GM23338 (cell line): ENCODE measurements around the gene NWD2. TPM values are rescaled to one million over a fixed set of nuclear protein-coding genes. Genes with fewer than 3 reads are reported as not detected.

Source experiments
- ATAC-seq: fragments of 200-7000 bp; cut with Tn5 transposase; 3 replicates; pipeline ENCODE4 v1.9.1; 2020
- DNase-seq: peaks from one replicate; pipeline ENCODE4 v3.0.0-alpha.2; 2015; ENCODE audit warnings: low spot score
- H2AFZ ChIP-seq: fragments of 200-600 bp; sonication (generic); 2 replicates; pipeline ENCODE4 v1.8.0; 2016; ENCODE audit warnings: antibody characterized with exemption, mild to moderate bottlenecking, moderate library complexity
- H3F3A ChIP-seq: fragments of 200-600 bp; sonication (generic); replicated peaks from 2 replicates; pipeline ENCODE4 v1.8.0; 2017; ENCODE audit warnings: antibody characterized with exemption, mixed run types, low read depth
- H3K27ac ChIP-seq: fragments of 200-600 bp; sonication (generic); 2 replicates; pipeline ENCODE4 v1.6.1; 2016; ENCODE audit warnings: low read depth
- H3K27me3 ChIP-seq: fragments of 200-600 bp; sonication (generic); 2 replicates; pipeline ENCODE4 v1.8.0; 2016; ENCODE audit warnings: mild to moderate bottlenecking, mixed run types, moderate library complexity; ENCODE audit not compliant: insufficient read depth
- H3K36me3 ChIP-seq: fragments of 200-600 bp; sonication (generic); 2 replicates; pipeline ENCODE4 v1.8.0; 2016; ENCODE audit warnings: mild to moderate bottlenecking; ENCODE audit not compliant: insufficient read depth
- H3K4me1 ChIP-seq: fragments of 200-600 bp; sonication (generic); 2 replicates; pipeline ENCODE4 v1.8.0; 2016; ENCODE audit warnings: mild to moderate bottlenecking, moderate library complexity; ENCODE audit not compliant: insufficient read depth
- H3K4me2 ChIP-seq: fragments of 200-600 bp; sonication (generic); 2 replicates; pipeline ENCODE4 v1.7.1; 2017; ENCODE audit warnings: mixed run types
- H3K4me3 ChIP-seq: fragments of 200-600 bp; sonication (generic); 2 replicates; pipeline ENCODE4 v1.6.1; 2016; ENCODE audit warnings: mixed run types
- H3K79me2 ChIP-seq: fragments of 200-600 bp; sonication (generic); replicated peaks from 2 replicates; pipeline ENCODE4 v1.8.0; 2017; ENCODE audit warnings: mild to moderate bottlenecking; ENCODE audit not compliant: insufficient read depth
- H3K9me2 ChIP-seq: fragments of 200-600 bp; sonication (generic); 2 replicates; pipeline ENCODE4 v1.8.0; 2017; ENCODE audit not compliant: insufficient read depth
- H4K20me1 ChIP-seq: fragments of 200-600 bp; sonication (generic); replicated peaks from 2 replicates; pipeline ENCODE4 v1.8.0; 2017; ENCODE audit warnings: mild to moderate bottlenecking; ENCODE audit not compliant: insufficient read depth
- H3K27ac Mint-ChIP-seq: 2 replicates; pipeline ENCODE4 v1.8.0; 2020; ENCODE audit warnings: inconsistent platforms, mild to moderate bottlenecking, moderate library complexity, mixed read lengths
- H3K27me3 Mint-ChIP-seq: 3 replicates; pipeline ENCODE4 v1.8.0; 2022; ENCODE audit warnings: low read depth, mild to moderate bottlenecking, moderate library complexity, mixed read lengths, inconsistent platforms; ENCODE audit not compliant: insufficient read depth, poor library complexity
- H3K36me3 Mint-ChIP-seq: 3 replicates; pipeline ENCODE4 v1.8.0; 2021; ENCODE audit warnings: low read depth, mild to moderate bottlenecking, inconsistent platforms, moderate library complexity, mixed read lengths
- H3K4me1 Mint-ChIP-seq: 3 replicates; pipeline ENCODE4 v1.8.0; 2020; ENCODE audit warnings: mild to moderate bottlenecking, inconsistent platforms, mixed read lengths
- H3K4me3 Mint-ChIP-seq: 3 replicates; pipeline ENCODE4 v1.8.0; 2021; ENCODE audit warnings: moderate library complexity, mild to moderate bottlenecking, inconsistent platforms, mixed read lengths
- H3K9me3 Mint-ChIP-seq: 3 replicates; pipeline ENCODE4 v1.8.0; 2020; ENCODE audit warnings: moderate library complexity, mild to moderate bottlenecking, inconsistent platforms, mixed read lengths
- CREB1 ChIP-seq: fragments of 250-450 bp; sonication (Bioruptor Pico); IDR thresholded peaks from 2 replicates; pipeline ENCODE4 v1.5.0; 2020; ENCODE audit warnings: low read depth, mild to moderate bottlenecking, moderate library complexity
- EZH2 ChIP-seq: fragments of 200-600 bp; sonication (generic); IDR thresholded peaks from one replicate; pipeline ENCODE4 v1.8.0; 2017; ENCODE audit warnings: antibody characterized with exemption, mild to moderate bottlenecking, low read depth; ENCODE audit not compliant: unreplicated experiment
- EZH2phosphoT487 ChIP-seq: fragments of 200-600 bp; sonication (generic); IDR thresholded peaks from one replicate; pipeline ENCODE4 v1.8.1; 2018; ENCODE audit warnings: antibody characterized with exemption; ENCODE audit not compliant: unreplicated experiment
- JUNB ChIP-seq: IDR thresholded peaks from one replicate; pipeline ENCODE4 v1.6.1; 2016; ENCODE audit warnings: antibody characterized with exemption; ENCODE audit not compliant: unreplicated experiment
- NANOG ChIP-seq: IDR thresholded peaks from 2 replicates; pipeline ENCODE4 v1.6.1; 2016; ENCODE audit warnings: antibody characterized with exemption, borderline replicate concordance
- POLR2AphosphoS5 ChIP-seq: IDR thresholded peaks from 2 replicates; pipeline ENCODE4 v1.6.1; 2016; ENCODE audit warnings: antibody characterized with exemption, low read depth
- STAT1 ChIP-seq: IDR thresholded peaks from one replicate; pipeline ENCODE4 v1.6.1; 2016; ENCODE audit warnings: antibody characterized with exemption; ENCODE audit not compliant: unreplicated experiment
- ZNF114 ChIP-seq: fragments of 250-450 bp; sonication (Bioruptor Pico); IDR thresholded peaks from 2 replicates; pipeline ENCODE4 v1.5.0; 2020; ENCODE audit warnings: mild to moderate bottlenecking, moderate library complexity
- ZNF331 ChIP-seq: fragments of 250-450 bp; sonication (Bioruptor Pico); IDR thresholded peaks from 2 replicates; pipeline ENCODE4 v1.5.0; 2020; ENCODE audit warnings: low read depth, mild to moderate bottlenecking, moderate library complexity
- polyA plus RNA-seq: library from polyadenylated mRNA; unstranded; fragments of >200 nt; fragmentation: Nextera tagmentation; extraction: Ambion mirVana; gene quantifications from 2 replicates; pipeline ENCODE4 v1.2.1, GENCODE V29; 2016
- total RNA-seq: library from RNA; depleted of rRNA; stranded (reverse); fragments of >200 nt; shearing (Covaris generic); gene quantifications from 2 replicates; pipeline ENCODE4 v1.2.3, GENCODE V29; 2014
- TF ChIP-seq, protein P1 (sequence below): IDR thresholded peaks from one replicate; pipeline ENCODE4 v1.6.1; 2018; ENCODE audit warnings: antibody characterized with exemption; ENCODE audit not compliant: unreplicated experiment
- TF ChIP-seq, protein P2 (sequence below), 2 experiments: fragments of 200-600 bp in 1 of 2; sonication (generic) in 1 of 2; conservative IDR thresholded peaks; 2 replicates each; pipeline versions ENCODE4 v1.5.1 to v1.6.1; 2016 to 2017; ENCODE audit warnings: antibody characterized with exemption in 2 of 2, low read depth in 2 of 2, mild to moderate bottlenecking in 2 of 2, moderate library complexity in 1 of 2
- TF ChIP-seq, protein P3 (sequence below): fragments of 250-450 bp; sonication (Bioruptor Pico); IDR thresholded peaks from 2 replicates; pipeline ENCODE4 v1.5.0; 2020; ENCODE audit warnings: mild to moderate bottlenecking, moderate library complexity
- TF ChIP-seq, protein P4 (sequence below): IDR thresholded peaks from 2 replicates; pipeline ENCODE4 v1.6.1; 2016; ENCODE audit warnings: antibody characterized with exemption

The NWD2 gene
- total and polyA plus RNA-seq, 2 experiments from 2014 or later: 0.07 TPM; not detected in 1

DNA sequence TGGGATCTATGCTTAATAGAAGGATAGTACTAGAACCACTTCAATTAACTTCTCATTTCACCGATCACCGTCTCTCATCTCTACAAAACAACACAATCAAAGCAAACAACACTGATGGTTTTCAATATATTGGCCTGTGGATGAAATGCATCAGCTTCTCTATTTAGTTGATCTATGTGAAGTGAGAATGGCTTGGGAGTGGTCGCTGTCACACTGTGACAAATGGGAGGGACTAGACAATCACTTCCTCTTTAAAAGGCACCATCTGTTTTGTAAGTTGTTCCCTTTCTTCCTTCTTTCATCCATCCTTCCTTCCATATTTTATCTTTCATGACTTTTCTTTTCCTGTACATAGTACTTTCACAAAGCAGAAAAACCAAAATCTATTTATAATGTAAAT lies 23.9 kb upstream of the NWD2 start:
- DNase-seq (no peak), ATAC-seq (no peak)
- Mint-ChIP-seq H3K27me3 (no peaks in the 10 kb centered on the region), H3K36me3 (no peaks in the 10 kb centered on the region), H3K27ac (no peak overlapping the region), H3K4me1 (no peaks in the 10 kb centered on the region), H3K4me3 (no peak overlapping the region), H3K9me3 (no peaks in the 10 kb centered on the region)
- TF ChIP-seq, protein P1, sequence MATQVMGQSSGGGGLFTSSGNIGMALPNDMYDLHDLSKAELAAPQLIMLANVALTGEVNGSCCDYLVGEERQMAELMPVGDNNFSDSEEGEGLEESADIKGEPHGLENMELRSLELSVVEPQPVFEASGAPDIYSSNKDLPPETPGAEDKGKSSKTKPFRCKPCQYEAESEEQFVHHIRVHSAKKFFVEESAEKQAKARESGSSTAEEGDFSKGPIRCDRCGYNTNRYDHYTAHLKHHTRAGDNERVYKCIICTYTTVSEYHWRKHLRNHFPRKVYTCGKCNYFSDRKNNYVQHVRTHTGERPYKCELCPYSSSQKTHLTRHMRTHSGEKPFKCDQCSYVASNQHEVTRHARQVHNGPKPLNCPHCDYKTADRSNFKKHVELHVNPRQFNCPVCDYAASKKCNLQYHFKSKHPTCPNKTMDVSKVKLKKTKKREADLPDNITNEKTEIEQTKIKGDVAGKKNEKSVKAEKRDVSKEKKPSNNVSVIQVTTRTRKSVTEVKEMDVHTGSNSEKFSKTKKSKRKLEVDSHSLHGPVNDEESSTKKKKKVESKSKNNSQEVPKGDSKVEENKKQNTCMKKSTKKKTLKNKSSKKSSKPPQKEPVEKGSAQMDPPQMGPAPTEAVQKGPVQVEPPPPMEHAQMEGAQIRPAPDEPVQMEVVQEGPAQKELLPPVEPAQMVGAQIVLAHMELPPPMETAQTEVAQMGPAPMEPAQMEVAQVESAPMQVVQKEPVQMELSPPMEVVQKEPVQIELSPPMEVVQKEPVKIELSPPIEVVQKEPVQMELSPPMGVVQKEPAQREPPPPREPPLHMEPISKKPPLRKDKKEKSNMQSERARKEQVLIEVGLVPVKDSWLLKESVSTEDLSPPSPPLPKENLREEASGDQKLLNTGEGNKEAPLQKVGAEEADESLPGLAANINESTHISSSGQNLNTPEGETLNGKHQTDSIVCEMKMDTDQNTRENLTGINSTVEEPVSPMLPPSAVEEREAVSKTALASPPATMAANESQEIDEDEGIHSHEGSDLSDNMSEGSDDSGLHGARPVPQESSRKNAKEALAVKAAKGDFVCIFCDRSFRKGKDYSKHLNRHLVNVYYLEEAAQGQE: no peak
- TF ChIP-seq, protein P2, sequence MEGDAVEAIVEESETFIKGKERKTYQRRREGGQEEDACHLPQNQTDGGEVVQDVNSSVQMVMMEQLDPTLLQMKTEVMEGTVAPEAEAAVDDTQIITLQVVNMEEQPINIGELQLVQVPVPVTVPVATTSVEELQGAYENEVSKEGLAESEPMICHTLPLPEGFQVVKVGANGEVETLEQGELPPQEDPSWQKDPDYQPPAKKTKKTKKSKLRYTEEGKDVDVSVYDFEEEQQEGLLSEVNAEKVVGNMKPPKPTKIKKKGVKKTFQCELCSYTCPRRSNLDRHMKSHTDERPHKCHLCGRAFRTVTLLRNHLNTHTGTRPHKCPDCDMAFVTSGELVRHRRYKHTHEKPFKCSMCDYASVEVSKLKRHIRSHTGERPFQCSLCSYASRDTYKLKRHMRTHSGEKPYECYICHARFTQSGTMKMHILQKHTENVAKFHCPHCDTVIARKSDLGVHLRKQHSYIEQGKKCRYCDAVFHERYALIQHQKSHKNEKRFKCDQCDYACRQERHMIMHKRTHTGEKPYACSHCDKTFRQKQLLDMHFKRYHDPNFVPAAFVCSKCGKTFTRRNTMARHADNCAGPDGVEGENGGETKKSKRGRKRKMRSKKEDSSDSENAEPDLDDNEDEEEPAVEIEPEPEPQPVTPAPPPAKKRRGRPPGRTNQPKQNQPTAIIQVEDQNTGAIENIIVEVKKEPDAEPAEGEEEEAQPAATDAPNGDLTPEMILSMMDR (conservative IDR thresholded peaks at IDR 0.05; ENCODE audit: low read depth in 2 of 2): no peak
- TF ChIP-seq JUNB (no peak), CREB1 (no peak), EZH2 (no peak), ZNF114 (no peak), STAT1 (no peak), EZH2phosphoT487 (no peak), ZNF331 (CRISPR knock-in tag) (no peak), NANOG (no peak), POLR2AphosphoS5 (no peak)
- TF ChIP-seq, protein P3, sequence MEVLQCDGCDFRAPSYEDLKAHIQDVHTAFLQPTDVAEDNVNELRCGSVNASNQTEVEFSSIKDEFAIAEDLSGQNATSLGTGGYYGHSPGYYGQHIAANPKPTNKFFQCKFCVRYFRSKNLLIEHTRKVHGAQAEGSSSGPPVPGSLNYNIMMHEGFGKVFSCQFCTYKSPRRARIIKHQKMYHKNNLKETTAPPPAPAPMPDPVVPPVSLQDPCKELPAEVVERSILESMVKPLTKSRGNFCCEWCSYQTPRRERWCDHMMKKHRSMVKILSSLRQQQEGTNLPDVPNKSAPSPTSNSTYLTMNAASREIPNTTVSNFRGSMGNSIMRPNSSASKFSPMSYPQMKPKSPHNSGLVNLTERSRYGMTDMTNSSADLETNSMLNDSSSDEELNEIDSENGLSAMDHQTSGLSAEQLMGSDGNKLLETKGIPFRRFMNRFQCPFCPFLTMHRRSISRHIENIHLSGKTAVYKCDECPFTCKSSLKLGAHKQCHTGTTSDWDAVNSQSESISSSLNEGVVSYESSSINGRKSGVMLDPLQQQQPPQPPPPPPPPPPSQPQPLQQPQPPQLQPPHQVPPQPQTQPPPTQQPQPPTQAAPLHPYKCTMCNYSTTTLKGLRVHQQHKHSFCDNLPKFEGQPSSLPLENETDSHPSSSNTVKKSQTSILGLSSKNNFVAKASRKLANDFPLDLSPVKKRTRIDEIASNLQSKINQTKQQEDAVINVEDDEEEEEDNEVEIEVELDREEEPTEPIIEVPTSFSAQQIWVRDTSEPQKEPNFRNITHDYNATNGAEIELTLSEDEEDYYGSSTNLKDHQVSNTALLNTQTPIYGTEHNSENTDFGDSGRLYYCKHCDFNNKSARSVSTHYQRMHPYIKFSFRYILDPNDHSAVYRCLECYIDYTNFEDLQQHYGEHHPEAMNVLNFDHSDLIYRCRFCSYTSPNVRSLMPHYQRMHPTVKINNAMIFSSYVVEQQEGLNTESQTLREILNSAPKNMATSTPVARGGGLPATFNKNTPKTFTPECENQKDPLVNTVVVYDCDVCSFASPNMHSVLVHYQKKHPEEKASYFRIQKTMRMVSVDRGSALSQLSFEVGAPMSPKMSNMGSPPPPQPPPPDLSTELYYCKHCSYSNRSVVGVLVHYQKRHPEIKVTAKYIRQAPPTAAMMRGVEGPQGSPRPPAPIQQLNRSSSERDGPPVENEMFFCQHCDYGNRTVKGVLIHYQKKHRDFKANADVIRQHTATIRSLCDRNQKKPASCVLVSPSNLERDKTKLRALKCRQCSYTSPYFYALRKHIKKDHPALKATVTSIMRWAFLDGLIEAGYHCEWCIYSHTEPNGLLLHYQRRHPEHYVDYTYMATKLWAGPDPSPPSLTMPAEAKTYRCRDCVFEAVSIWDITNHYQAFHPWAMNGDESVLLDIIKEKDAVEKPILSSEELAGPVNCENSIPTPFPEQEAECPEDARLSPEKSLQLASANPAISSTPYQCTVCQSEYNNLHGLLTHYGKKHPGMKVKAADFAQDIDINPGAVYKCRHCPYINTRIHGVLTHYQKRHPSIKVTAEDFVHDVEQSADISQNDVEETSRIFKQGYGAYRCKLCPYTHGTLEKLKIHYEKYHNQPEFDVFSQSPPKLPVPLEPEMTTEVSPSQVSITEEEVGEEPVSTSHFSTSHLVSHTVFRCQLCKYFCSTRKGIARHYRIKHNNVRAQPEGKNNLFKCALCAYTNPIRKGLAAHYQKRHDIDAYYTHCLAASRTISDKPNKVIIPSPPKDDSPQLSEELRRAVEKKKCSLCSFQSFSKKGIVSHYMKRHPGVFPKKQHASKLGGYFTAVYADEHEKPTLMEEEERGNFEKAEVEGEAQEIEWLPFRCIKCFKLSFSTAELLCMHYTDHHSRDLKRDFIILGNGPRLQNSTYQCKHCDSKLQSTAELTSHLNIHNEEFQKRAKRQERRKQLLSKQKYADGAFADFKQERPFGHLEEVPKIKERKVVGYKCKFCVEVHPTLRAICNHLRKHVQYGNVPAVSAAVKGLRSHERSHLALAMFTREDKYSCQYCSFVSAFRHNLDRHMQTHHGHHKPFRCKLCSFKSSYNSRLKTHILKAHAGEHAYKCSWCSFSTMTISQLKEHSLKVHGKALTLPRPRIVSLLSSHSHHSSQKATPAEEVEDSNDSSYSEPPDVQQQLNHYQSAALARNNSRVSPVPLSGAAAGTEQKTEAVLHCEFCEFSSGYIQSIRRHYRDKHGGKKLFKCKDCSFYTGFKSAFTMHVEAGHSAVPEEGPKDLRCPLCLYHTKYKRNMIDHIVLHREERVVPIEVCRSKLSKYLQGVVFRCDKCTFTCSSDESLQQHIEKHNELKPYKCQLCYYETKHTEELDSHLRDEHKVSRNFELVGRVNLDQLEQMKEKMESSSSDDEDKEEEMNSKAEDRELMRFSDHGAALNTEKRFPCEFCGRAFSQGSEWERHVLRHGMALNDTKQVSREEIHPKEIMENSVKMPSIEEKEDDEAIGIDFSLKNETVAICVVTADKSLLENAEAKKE (CRISPR knock-in tag): no peak
- TF ChIP-seq, protein P4, sequence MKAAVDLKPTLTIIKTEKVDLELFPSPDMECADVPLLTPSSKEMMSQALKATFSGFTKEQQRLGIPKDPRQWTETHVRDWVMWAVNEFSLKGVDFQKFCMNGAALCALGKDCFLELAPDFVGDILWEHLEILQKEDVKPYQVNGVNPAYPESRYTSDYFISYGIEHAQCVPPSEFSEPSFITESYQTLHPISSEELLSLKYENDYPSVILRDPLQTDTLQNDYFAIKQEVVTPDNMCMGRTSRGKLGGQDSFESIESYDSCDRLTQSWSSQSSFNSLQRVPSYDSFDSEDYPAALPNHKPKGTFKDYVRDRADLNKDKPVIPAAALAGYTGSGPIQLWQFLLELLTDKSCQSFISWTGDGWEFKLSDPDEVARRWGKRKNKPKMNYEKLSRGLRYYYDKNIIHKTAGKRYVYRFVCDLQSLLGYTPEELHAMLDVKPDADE: no peak
- Histone ChIP-seq H3K79me2 (no peaks in the 10 kb centered on the region), H3K4me2 (no peak overlapping the region), H4K20me1 (no peaks in the 10 kb centered on the region), H3K27me3 (no peaks in the 10 kb centered on the region), H3K9me2 (no peaks in the 10 kb centered on the region), H3F3A (no peaks in the 10 kb centered on the region), H3K4me1 (no peaks in the 10 kb centered on the region), H3K36me3 (no peaks in the 10 kb centered on the region), H3K4me3 (no peak overlapping the region), H3K27ac (no peak overlapping the region), H2AFZ (no peak overlapping the region)
